Peyer's patch (tissue), 4 donors: ENCODE measurements around the gene TTC39C. TPM values are rescaled to one million over a fixed set of nuclear protein-coding genes. Genes with fewer than 3 reads are reported as not detected.
"Not testable (repeated sequence)": the region's sequence is repeated elsewhere in the genome, so short reads cannot be mapped to it uniquely, and the experiment has no call there.

ENCODE experiments used
- DNase-seq, 3 donors: peaks; one replicate each; pipeline ENCODE4 v3.0.0-alpha.2; 2017 to 2019
- H3K27ac ChIP-seq, 4 donors: fragments of 200-600 bp; sonication (generic); one replicate each; pipeline ENCODE4 v1.5.1; 2016 to 2019
- H3K27me3 ChIP-seq, 2 donors: fragments of 200-600 bp; sonication (generic); one replicate each; pipeline ENCODE4 v1.5.1; 2019
- H3K36me3 ChIP-seq, 3 donors: fragments of 200-600 bp; sonication (generic); one replicate each; pipeline ENCODE4 v1.5.1; 2016 to 2019
- H3K4me1 ChIP-seq, 4 donors: fragments of 200-600 bp; sonication (generic); one replicate each; pipeline ENCODE4 v1.5.1; 2016 to 2019
- H3K4me3 ChIP-seq, 4 donors: fragments of 200-600 bp; sonication (generic); 1 replicate in 3 of 4; 2 replicates in 1 of 4; pipeline ENCODE4 v1.5.1; 2016 to 2019; ENCODE audit warnings: mild to moderate bottlenecking in 1 of 4
- H3K9me3 ChIP-seq, 4 donors: fragments of 200-600 bp; sonication (generic); one replicate each; pipeline ENCODE4 v1.5.1; 2016 to 2019; ENCODE audit warnings: mild to moderate bottlenecking in 1 of 4
- CTCF ChIP-seq, 6 experiments: fragments of 450-650 bp in 4 of 6; fragments of 200-600 bp in 2 of 6; sonication (generic) in 1 of 6; IDR thresholded peaks; one replicate each; pipeline ENCODE4 v1.5.1; 2017 to 2019; ENCODE audit warnings: antibody characterized with exemption in 6 of 6, mild to moderate bottlenecking in 3 of 6, moderate library complexity in 1 of 6
- POLR2A ChIP-seq, 2 donors: fragments of 450-650 bp; IDR thresholded peaks; one replicate each; pipeline ENCODE4 v1.5.1; 2017; ENCODE audit warnings: antibody characterized with exemption in 2 of 2, mild to moderate bottlenecking in 2 of 2, moderate library complexity in 2 of 2
- total RNA-seq, 4 donors: library from RNA; depleted of rRNA; stranded (reverse); fragments of >200 nt; gene quantifications; one replicate each; pipeline ENCODE4 v1.1.0, GENCODE V29; 2016

The TTC39C gene
- total RNA-seq, 4 donors from 2014 or later: 11.0 to 32.2 (median 14.2) TPM

GRCh38 chr18:24057804-24058203 lies 43.2 kb downstream of the TTC39C start:
- Histone ChIP-seq H3K27ac (no peak overlapping the region), H3K4me3 (no peak overlapping the region), H3K36me3 (no peaks in the 10 kb centered on the region), H3K4me1 (peaks cover 0 to 7% (median under 1%) of the 10 kb centered on the region in 4 donors), H3K9me3 (no peaks in the 10 kb centered on the region), H3K27me3 (no peaks in the 10 kb centered on the region)
- no peak for DNase-seq
- TF ChIP-seq CTCF (IDR thresholded peaks at IDR 0.05) (no peak), POLR2A (IDR thresholded peaks at IDR 0.05) (no peak)

GRCh38 chr18:24059385-24059784 lies 44.8 kb downstream of the TTC39C start:
- H3K27me3 ChIP-seq, DNase-seq, H3K36me3 ChIP-seq, H3K9me3 ChIP-seq, H3K4me3 ChIP-seq, H3K27ac ChIP-seq: not testable (repeated sequence)
- peaks cover 0 to 12% (median 4%) of the 10 kb centered on the region in 4 donors for H3K4me1 ChIP-seq

GRCh38 chr18:24060644-24061043 lies 46.1 kb downstream of the TTC39C start:
- Histone ChIP-seq H3K9me3 (no peaks in the 10 kb centered on the region), H3K27me3 (no peaks in the 10 kb centered on the region), H3K36me3 (no peaks in the 10 kb centered on the region), H3K4me1 (peaks cover 0 to 12% (median 2%) of the 10 kb centered on the region in 4 donors), H3K4me3 (no peak overlapping the region), H3K27ac (no peak overlapping the region)
- no peak for DNase-seq
- no peak for TF ChIP-seq CTCF (IDR thresholded peaks at IDR 0.05)
- TF ChIP-seq POLR2A (IDR thresholded peaks at IDR 0.05): no peak

DNA sequence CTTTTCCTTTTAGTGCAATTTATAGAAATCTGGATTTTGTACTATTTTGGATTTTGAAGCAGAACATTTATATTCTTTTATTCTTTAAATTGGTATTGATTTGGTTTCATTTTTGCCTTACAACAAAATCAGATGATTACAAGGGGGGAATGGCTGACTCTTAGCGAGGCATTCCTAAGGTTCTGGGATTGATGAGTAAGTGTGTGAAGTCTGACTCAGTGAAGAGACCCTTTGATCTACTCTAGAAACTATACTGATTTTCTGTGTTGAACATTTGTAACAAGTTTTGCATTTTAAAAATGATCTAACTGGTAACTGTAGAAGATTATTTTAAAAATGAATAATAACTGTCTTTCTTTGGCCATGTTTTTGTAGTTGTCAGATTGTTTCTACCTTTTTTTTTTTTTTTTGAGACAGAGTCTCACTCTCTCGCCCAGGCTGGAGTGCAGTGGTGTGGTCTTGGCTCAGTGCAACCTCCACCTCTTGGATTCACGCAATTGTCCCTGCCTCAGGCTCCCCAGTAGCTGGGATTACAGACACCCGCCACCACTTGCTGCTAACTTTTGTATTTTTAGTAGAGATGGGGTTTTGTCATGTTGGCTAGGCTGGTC lies 48.7 kb downstream of the TTC39C start:
- TF ChIP-seq POLR2A (IDR thresholded peaks at IDR 0.05) (no peak), CTCF (IDR thresholded peaks at IDR 0.05) (no peak)
- Histone ChIP-seq H3K36me3 (no peaks in the 10 kb centered on the region), H3K9me3 (no peaks in the 10 kb centered on the region), H3K27ac (no peak overlapping the region), H3K4me1 (peaks cover 0 to 12% (median 0%) of the 10 kb centered on the region in 4 donors), H3K27me3 (no peaks in the 10 kb centered on the region), H3K4me3 (no peak overlapping the region)
- no peak for DNase-seq

GRCh38 chr18:24064391-24065100 lies 50.0 kb downstream of the TTC39C start:
- no peak for DNase-seq
- Histone ChIP-seq H3K27me3 (no peaks in the 10 kb centered on the region), H3K4me3 (no peak overlapping the region), H3K4me1 (peaks cover 0 to 12% (median 0%) of the 10 kb centered on the region in 4 donors), H3K9me3 (no peaks in the 10 kb centered on the region), H3K27ac (no peak overlapping the region), H3K36me3 (no peaks in the 10 kb centered on the region)
- TF ChIP-seq CTCF (IDR thresholded peaks at IDR 0.05) (no peak), POLR2A (IDR thresholded peaks at IDR 0.05) (no peak)

DNA sequence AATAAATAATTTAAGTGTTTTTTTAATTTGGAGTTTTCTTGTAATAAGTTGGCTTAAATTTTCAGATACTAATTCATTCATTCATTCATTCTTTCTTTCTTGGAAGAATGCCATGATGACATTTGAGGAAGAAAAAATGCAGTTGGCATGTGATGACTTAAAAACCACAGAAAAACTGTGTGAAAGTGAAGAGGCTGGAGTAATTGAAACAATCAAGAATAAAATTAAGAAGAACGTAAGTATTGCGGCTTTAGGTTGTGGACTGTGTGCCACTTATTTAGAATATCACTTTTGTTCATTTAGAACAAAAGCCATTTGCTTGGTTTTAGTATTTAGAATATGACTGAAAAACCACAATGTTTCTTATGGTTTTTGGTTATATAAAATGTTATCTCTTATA lies 51.4 kb downstream of the TTC39C start:
- Histone ChIP-seq H3K4me1 (peaks cover 0 to 12% (median 0%) of the 10 kb centered on the region in 4 donors), H3K27ac (no peak overlapping the region), H3K4me3 (no peak overlapping the region), H3K36me3 (no peaks in the 10 kb centered on the region), H3K27me3 (no peaks in the 10 kb centered on the region), H3K9me3 (no peaks in the 10 kb centered on the region)
- DNase-seq: no peak
- no peak for TF ChIP-seq CTCF (IDR thresholded peaks at IDR 0.05)
- no peak for TF ChIP-seq POLR2A (IDR thresholded peaks at IDR 0.05)
